LNCaP clone FGC (cell line): Measurements from ENCODE around the gene APCDD1L.
"Not testable (repeated sequence)": the region's sequence is repeated elsewhere in the genome, so short reads cannot be mapped to it uniquely, and the experiment has no call there.

Experiments used
- DNase-seq: peaks from one replicate; pipeline ENCODE4 v3.0.0-alpha.2; 2011; ENCODE audit warnings: low read depth
- H3K4me3 ChIP-seq: 2 replicates; pipeline ENCODE4 v1.5.1; 2011; ENCODE audit warnings: mild to moderate bottlenecking, low read depth, low read length, control low read depth
- CTCF ChIP-seq: IDR thresholded peaks from 2 replicates; pipeline ENCODE4 v1.5.1; 2012; ENCODE audit warnings: mild to moderate bottlenecking; ENCODE audit not compliant: control insufficient read depth, insufficient read depth; ENCODE audit errors: extremely low read depth

The APCDD1L gene

GRCh38 chr20:58512808-58513552 lies 2.2 kb downstream of the APCDD1L start:
- no peak overlapping the region for H3K4me3 ChIP-seq
- DNase-seq = no peak
- TF ChIP-seq CTCF = no peak

- DNase-seq = no peak
- H3K4me3 ChIP-seq = no peak overlapping the region
- no peak for TF ChIP-seq CTCF
Measured at GRCh38 chr20:58511861-58512260, 3.3 kb downstream of the APCDD1L start.

- DNase-seq = no peak
- TF ChIP-seq CTCF = no peak
- no peak overlapping the region for H3K4me3 ChIP-seq
Measured at GRCh38 chr20:58511364-58511763, 3.8 kb downstream of the APCDD1L start.

- H3K4me3 ChIP-seq = no peak overlapping the region
- DNase-seq = no peak
Measured at GRCh38 chr20:58510921-58511320, 4.3 kb downstream of the APCDD1L start.

GRCh38 chr20:58508762-58509395 lies 6.3 kb downstream of the APCDD1L start:
- DNase-seq = no peak
- no peak overlapping the region for H3K4me3 ChIP-seq
- no peak for TF ChIP-seq CTCF

More at GRCh38 chr20:58510921-58511320, 4.3 kb downstream of the APCDD1L start:
- no peak for TF ChIP-seq CTCF

- DNase-seq, H3K4me3 ChIP-seq: not testable (repeated sequence)
Measured at GRCh38 chr20:58506999-58507398, 8.2 kb downstream of the APCDD1L start.

- TF ChIP-seq CTCF = no peak
- H3K4me3 ChIP-seq = no peak overlapping the region
- DNase-seq = no peak
Measured at GRCh38 chr20:58504566-58504965, 10.6 kb downstream of the APCDD1L start.
